Liver (tissue), 9 donors: ENCODE data around the gene MED12. TPM values are rescaled to one million over a fixed set of nuclear protein-coding genes. Genes with fewer than 3 reads are reported as not detected.

Experiments used
- DNase-seq: peaks from one replicate; pipeline ENCODE4 v3.0.0-alpha.2; 2017; ENCODE audit warnings: low spot score
- H3K27ac ChIP-seq, 2 donors: one replicate each; pipeline ENCODE4 v1.7.0; 2013; ENCODE audit warnings: inconsistent platforms in 2 of 2, low read length in 2 of 2, control low read depth in 1 of 2, low read depth in 1 of 2, mild to moderate bottlenecking in 1 of 2
- H3K27me3 ChIP-seq, 4 donors: one replicate each; pipeline versions ENCODE4 v1.6.1 to v1.7.0; 2013; ENCODE audit warnings: low read length in 3 of 4, inconsistent platforms in 1 of 4, mild to moderate bottlenecking in 1 of 4, moderate library complexity in 1 of 4; ENCODE audit not compliant: control insufficient read depth in 4 of 4, insufficient read depth in 4 of 4
- H3K36me3 ChIP-seq, 4 donors: one replicate each; pipeline versions ENCODE4 v1.6.1 to v1.7.0; 2013; ENCODE audit warnings: low read length in 3 of 4, mild to moderate bottlenecking in 3 of 4, low read depth in 1 of 4, moderate library complexity in 1 of 4; ENCODE audit not compliant: control insufficient read depth in 4 of 4, insufficient read depth in 3 of 4
- H3K4me1 ChIP-seq, 4 donors: one replicate each; pipeline versions ENCODE4 v1.6.1 to v1.7.0; 2013; ENCODE audit warnings: low read length in 3 of 4, mild to moderate bottlenecking in 3 of 4, moderate library complexity in 1 of 4; ENCODE audit not compliant: control insufficient read depth in 4 of 4, insufficient read depth in 4 of 4
- H3K4me3 ChIP-seq, 3 donors: one replicate each; pipeline versions ENCODE4 v1.6.1 to v1.7.0; 2013; ENCODE audit warnings: low read length in 3 of 3, control low read depth in 1 of 3, low read depth in 1 of 3, mild to moderate bottlenecking in 1 of 3
- H3K9ac ChIP-seq, 2 donors: one replicate each; pipeline ENCODE4 v1.7.0; 2013; ENCODE audit warnings: low read length in 2 of 2, mild to moderate bottlenecking in 2 of 2, moderate library complexity in 2 of 2, control low read depth in 1 of 2, low read depth in 1 of 2
- H3K9me3 ChIP-seq, 4 donors: one replicate each; pipeline versions ENCODE4 v1.6.1 to v1.7.0; 2013; ENCODE audit warnings: low read length in 3 of 4; ENCODE audit not compliant: control insufficient read depth in 4 of 4
- ATF3 ChIP-seq: IDR thresholded peaks from 2 replicates; pipeline ENCODE4 v1.6.1; 2016; ENCODE audit warnings: antibody characterized with exemption
- CTCF ChIP-seq: fragments of 150-350 bp; IDR thresholded peaks from 2 replicates; pipeline ENCODE4 v1.5.1; 2017; ENCODE audit warnings: improper control_type of control experiment, low read depth, low read length; ENCODE audit not compliant: missing input control
- EGR1 ChIP-seq, 2 donors: IDR thresholded peaks; 2 replicates each; pipeline ENCODE4 v1.6.1; 2016 to 2018; ENCODE audit warnings: antibody characterized with exemption in 2 of 2, low read depth in 2 of 2
- FOXA1 ChIP-seq: IDR thresholded peaks from 2 replicates; pipeline ENCODE4 v1.6.1; 2016; ENCODE audit warnings: antibody characterized with exemption
- FOXA2 ChIP-seq: IDR thresholded peaks from 2 replicates; pipeline ENCODE4 v1.6.1; 2016; ENCODE audit warnings: antibody characterized with exemption
- GABPA ChIP-seq, 2 donors: IDR thresholded peaks in 1 of 2; conservative IDR thresholded peaks in 1 of 2; 2 replicates each; pipeline ENCODE4 v1.6.1; 2016; ENCODE audit warnings: antibody characterized with exemption in 2 of 2, mild to moderate bottlenecking in 1 of 2, moderate library complexity in 1 of 2
- HNF4A ChIP-seq, 2 donors: conservative IDR thresholded peaks; 2 replicates each; pipeline ENCODE4 v1.6.1; 2016; ENCODE audit warnings: antibody characterized with exemption in 2 of 2, mild to moderate bottlenecking in 2 of 2
- HNF4G ChIP-seq: IDR thresholded peaks from 2 replicates; pipeline ENCODE4 v1.6.1; 2016; ENCODE audit warnings: antibody characterized with exemption
- JUND ChIP-seq, 2 donors: IDR thresholded peaks; 2 replicates each; pipeline ENCODE4 v1.6.1; 2016; ENCODE audit warnings: antibody characterized with exemption in 2 of 2
- MAX ChIP-seq: IDR thresholded peaks from 2 replicates; pipeline ENCODE4 v1.6.1; 2016; ENCODE audit warnings: antibody characterized with exemption
- NR2F2 ChIP-seq: IDR thresholded peaks from 2 replicates; pipeline ENCODE4 v1.6.1; 2016; ENCODE audit warnings: antibody characterized with exemption
- RAD21 ChIP-seq, 2 donors: IDR thresholded peaks; 2 replicates each; pipeline ENCODE4 v1.6.1; 2016; ENCODE audit warnings: antibody characterized with exemption in 2 of 2, mild to moderate bottlenecking in 2 of 2
- RXRA ChIP-seq, 2 donors: IDR thresholded peaks; 2 replicates each; pipeline ENCODE4 v1.6.1; 2017 to 2018; ENCODE audit warnings: antibody characterized with exemption in 2 of 2, mild to moderate bottlenecking in 1 of 2
- SP1 ChIP-seq: IDR thresholded peaks from 2 replicates; pipeline ENCODE4 v1.6.1; 2018; ENCODE audit warnings: antibody characterized with exemption, mild to moderate bottlenecking
- TAF1 ChIP-seq: conservative IDR thresholded peaks from 2 replicates; pipeline ENCODE4 v1.6.1; 2016; ENCODE audit warnings: antibody characterized with exemption, mild to moderate bottlenecking
- YY1 ChIP-seq: IDR thresholded peaks from 2 replicates; pipeline ENCODE4 v1.6.1; 2016; ENCODE audit warnings: antibody characterized with exemption, mild to moderate bottlenecking
- ZBTB33 ChIP-seq: IDR thresholded peaks from 2 replicates; pipeline ENCODE4 v1.6.1; 2016; ENCODE audit warnings: antibody characterized with exemption
- WGBS: extraction: QIAGEN DNeasy Blood & Tissue Kit; methylation state at CpG from one replicate; pipeline ENCODE4 v1.1.7; 2013; 5-methylcytosine and 5-hydroxymethylcytosine counted together
- polyA plus RNA-seq, 2 donors: library from polyadenylated mRNA; stranded (reverse) in 1 of 2; unstranded in 1 of 2; fragments of 200-250 nt in 1 of 2; fragments of >200 nt in 1 of 2; fragmentation: Nextera tagmentation in 1 of 2; extraction: Ambion mirVana in 1 of 2; gene quantifications; one replicate each; pipeline versions ENCODE4 v1.2.1 to v1.2.3, GENCODE V29; 2013 to 2015
- total RNA-seq, 2 donors: library from RNA; depleted of rRNA; stranded (reverse); fragments of >200 nt; gene quantifications; one replicate each; pipeline ENCODE4 v1.2.3, GENCODE V29; 2014
- TF ChIP-seq, protein P1 (sequence below): IDR thresholded peaks from 2 replicates; pipeline ENCODE4 v1.6.1; 2016; ENCODE audit warnings: antibody characterized with exemption, mild to moderate bottlenecking
- donor health status: healthy.
- donor health status: healthy.
- donor health status: healthy.
- donor health status: healthy.
- donor health status: healthy.

Gene MED12
- total and polyA plus RNA-seq, 4 donors = 3.2 to 25.6 (median 9.3) TPM

GRCh38 chrX:71166461-71166860 is 48.1 kb downstream of the MED12 start:
- no peaks in the 10 kb centered on the region for H3K27me3 ChIP-seq
- no peaks in the 10 kb centered on the region for H3K4me1 ChIP-seq
- H3K36me3 ChIP-seq = no peaks in the 10 kb centered on the region
- 84% methylated on average over 6 of the region's 6 CpGs for WGBS
- no peaks in the 10 kb centered on the region for H3K9me3 ChIP-seq
- H3K9ac ChIP-seq = no peak overlapping the region
- DNase-seq = no peak
- TF ChIP-seq SP1 (no peak), TAF1 (no peak), ATF3 (no peak), CTCF (no peak), FOXA2 (no peak), NR2F2 (no peak)
- TF ChIP-seq, protein P1, sequence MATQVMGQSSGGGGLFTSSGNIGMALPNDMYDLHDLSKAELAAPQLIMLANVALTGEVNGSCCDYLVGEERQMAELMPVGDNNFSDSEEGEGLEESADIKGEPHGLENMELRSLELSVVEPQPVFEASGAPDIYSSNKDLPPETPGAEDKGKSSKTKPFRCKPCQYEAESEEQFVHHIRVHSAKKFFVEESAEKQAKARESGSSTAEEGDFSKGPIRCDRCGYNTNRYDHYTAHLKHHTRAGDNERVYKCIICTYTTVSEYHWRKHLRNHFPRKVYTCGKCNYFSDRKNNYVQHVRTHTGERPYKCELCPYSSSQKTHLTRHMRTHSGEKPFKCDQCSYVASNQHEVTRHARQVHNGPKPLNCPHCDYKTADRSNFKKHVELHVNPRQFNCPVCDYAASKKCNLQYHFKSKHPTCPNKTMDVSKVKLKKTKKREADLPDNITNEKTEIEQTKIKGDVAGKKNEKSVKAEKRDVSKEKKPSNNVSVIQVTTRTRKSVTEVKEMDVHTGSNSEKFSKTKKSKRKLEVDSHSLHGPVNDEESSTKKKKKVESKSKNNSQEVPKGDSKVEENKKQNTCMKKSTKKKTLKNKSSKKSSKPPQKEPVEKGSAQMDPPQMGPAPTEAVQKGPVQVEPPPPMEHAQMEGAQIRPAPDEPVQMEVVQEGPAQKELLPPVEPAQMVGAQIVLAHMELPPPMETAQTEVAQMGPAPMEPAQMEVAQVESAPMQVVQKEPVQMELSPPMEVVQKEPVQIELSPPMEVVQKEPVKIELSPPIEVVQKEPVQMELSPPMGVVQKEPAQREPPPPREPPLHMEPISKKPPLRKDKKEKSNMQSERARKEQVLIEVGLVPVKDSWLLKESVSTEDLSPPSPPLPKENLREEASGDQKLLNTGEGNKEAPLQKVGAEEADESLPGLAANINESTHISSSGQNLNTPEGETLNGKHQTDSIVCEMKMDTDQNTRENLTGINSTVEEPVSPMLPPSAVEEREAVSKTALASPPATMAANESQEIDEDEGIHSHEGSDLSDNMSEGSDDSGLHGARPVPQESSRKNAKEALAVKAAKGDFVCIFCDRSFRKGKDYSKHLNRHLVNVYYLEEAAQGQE = no peak
- no peak overlapping the region for H3K4me3 ChIP-seq
- H3K27ac ChIP-seq = no peak overlapping the region

GRCh38 chrX:71167031-71167781 is 48.8 kb downstream of the MED12 start:
- 98% methylated on average over 17 of the region's 17 CpGs for whole genome bisulfite sequencing
- Histone ChIP-seq H3K9me3 (no peaks in the 10 kb centered on the region), H3K9ac (no peak overlapping the region), H3K4me1 (no peaks in the 10 kb centered on the region), H3K4me3 (no peak overlapping the region), H3K27ac (no peak overlapping the region), H3K36me3 (no peaks in the 10 kb centered on the region), H3K27me3 (no peaks in the 10 kb centered on the region)
- DNase-seq = no peak
- TF ChIP-seq ZBTB33 = no peak
- TF ChIP-seq RXRA (IDR thresholded peaks at IDR 0.05) = no peak
- TF ChIP-seq MAX = no peak
- TF ChIP-seq ATF3 = no peak
- no peak for TF ChIP-seq YY1
- TF ChIP-seq SP1 = no peak
- no peak for TF ChIP-seq FOXA2
- no peak for TF ChIP-seq RAD21 (IDR thresholded peaks at IDR 0.05)
- no peak for TF ChIP-seq GABPA (IDR thresholded peaks at IDR 0.05 in 1 of 2, conservative IDR thresholded peaks at IDR 0.05 in 1 of 2)
- no peak for TF ChIP-seq JUND (IDR thresholded peaks at IDR 0.05)
- TF ChIP-seq TAF1 = no peak
- TF ChIP-seq EGR1 (IDR thresholded peaks at IDR 0.05; ENCODE audit: low read depth in 2 of 2) = no peak
- no peak for TF ChIP-seq FOXA1
- TF ChIP-seq CTCF = no peak
- TF ChIP-seq HNF4G = no peak
- TF ChIP-seq HNF4A (conservative IDR thresholded peaks at IDR 0.05) = no peak
